Erythroblast (primary cell): Measurements from ENCODE around the gene WHRN.

ENCODE experiments used
- DNase-seq, 2 experiments: peaks; one replicate each; lab custom pipeline; 2025; lab: John Stamatoyannopoulos, UW
- GATA1 ChIP-seq: IDR thresholded peaks from 2 replicates; pipeline ENCODE4 v1.6.1; 2011; ENCODE audit warnings: low read depth, mild to moderate bottlenecking, control low read depth, low read length, moderate library complexity
- POLR2A ChIP-seq: IDR thresholded peaks from 2 replicates; pipeline ENCODE4 v1.6.1; 2011; ENCODE audit warnings: mild to moderate bottlenecking, low read length

Gene WHRN

DNA sequence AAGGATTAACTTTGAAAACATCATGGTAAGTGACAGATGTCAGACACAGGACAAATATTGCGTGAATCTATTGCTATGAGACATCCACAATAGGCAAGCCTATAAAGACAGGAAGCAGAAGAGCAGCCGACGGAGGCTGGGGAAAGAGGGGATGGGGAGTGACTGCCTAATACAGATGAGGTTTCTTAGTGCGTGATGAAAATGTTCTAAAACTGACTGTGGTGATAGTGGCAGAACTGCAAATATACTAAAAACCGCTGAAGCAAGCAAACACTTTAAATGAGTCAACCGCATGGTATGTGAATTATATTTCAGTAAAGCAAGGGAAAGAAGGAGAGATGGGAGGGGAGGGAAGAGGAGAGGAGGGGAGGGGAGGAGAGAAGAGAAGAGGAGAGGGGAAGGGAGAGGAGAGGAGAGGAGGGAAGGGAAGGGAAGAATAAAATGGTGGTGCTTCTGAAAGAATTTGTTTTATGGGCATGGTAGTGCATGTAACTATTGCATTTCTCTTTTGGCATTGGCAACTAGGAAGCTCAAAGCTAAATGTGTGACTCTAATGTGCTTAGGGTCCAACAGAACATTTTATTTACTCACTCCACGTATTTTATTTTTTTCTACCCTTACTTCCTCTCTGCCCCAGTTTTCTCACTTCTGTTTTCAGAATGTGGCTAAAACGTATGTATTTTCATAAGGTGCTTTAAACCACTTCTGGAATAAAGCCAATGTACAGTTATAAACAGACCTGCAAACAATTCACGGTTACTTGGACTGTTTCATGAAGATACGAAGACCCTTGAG lies 138.7 kb downstream of the WHRN start:
- TF ChIP-seq GATA1 (no peak), POLR2A (no peak)
- no peak for DNase-seq

DNA sequence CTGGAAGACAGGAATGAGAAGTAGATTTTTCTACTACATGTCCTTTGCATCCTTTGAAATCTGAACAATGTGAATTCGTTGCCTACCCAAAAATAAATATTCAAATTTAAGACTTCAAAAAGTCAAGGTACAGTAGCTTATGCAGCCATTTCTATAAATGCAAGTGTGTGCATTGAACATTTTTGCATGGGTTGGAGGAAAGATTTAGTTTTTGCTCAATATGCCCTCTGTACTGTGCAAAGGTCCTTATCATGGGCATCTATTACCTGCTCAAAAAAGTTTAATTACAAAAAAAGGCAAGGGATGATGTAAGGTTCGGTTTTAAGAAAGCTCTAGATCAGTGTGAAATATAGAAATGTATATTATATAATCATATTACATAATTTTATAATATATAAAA lies 140.1 kb downstream of the WHRN start:
- TF ChIP-seq GATA1 (no peak), POLR2A (no peak)
- no peak for DNase-seq

DNA sequence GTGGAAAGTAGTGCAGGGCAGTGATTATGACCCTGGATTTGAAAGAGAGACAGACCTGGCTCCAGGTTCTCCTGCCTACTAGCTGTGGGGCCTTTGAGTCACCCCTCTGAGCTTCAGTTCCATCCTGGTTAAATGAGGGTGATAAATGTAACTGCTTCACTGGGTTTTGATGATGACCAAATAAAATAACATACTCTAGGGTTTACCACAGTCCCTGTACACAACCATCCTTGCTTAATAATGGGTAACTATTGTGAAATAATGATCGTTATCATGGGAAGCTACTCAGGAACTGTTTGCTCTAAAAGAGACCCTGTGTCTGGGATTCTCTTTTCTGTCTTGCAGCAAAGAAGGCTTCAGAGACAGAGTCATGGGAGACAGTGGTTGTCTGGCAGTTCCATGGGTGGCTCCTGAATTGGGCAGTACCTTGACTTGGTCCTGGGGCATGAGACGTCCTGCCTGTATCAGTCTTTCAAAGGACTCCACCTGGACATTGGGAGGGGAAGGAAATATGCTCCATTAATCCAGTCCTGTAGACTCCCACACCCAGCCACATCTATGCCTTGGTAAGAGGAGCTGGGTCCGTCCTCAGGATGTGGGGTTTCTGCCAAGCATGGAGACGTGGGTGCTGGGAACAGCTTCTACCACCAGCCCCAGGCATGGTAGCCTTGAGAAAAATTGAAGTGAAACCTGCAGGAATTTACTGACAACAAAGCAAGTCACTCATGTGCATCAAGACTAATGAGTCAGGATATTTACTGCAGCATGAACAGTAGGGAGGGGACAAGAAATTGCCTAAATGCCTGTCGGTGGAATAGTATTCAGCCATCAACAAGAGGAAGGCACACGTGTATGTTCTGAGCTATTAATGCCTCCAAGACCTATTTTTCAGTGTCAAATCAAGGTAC lies 140.9 kb downstream of the WHRN start:
- TF ChIP-seq GATA1 (no peak), POLR2A (no peak)
- peak in 1 of 2 experiments; percentile 3 for DNase-seq

DNA sequence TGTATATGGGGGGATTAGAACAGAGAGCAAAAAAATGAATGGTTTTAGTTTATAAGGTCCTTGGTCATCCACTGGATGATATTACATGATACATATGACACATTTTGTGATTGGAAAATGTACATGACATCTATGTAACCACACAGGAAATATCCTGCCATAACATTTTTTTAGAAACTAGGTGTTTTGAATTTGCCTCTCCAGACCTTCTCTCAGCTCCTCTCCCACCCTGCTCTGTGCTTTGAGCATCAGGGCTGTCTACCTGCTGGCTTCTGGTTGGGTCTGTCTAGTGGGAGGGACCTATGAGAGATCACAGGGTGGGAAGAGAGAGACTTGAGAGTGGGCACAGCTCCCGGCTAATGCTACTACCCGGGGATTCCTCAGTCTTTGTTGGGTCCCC lies 141.8 kb downstream of the WHRN start:
- no peak for DNase-seq
- TF ChIP-seq GATA1 (no peak), POLR2A (no peak)

DNA sequence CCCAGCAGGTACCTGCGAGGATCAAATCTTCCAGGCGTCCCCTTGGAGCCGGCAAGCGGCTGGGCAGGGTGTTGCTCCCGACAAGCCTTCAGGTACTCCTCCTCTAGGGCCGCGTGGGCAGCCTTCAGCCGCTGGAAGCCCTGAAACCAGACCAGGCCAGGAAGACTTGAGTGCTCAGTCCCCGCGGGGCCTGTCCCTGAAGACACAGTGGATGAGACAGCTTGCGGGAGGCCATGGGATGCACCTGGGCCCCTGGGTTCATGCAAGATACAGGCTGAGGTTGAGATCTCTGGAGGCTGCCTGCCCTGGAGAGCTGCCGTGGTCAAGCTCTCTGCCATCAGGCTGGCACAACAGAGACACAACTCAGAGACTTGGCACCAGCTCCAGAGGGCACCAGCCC lies 142.9 kb downstream of the WHRN start:
- DNase-seq = no peak
- TF ChIP-seq GATA1 = no peak
- no peak for TF ChIP-seq POLR2A

DNA sequence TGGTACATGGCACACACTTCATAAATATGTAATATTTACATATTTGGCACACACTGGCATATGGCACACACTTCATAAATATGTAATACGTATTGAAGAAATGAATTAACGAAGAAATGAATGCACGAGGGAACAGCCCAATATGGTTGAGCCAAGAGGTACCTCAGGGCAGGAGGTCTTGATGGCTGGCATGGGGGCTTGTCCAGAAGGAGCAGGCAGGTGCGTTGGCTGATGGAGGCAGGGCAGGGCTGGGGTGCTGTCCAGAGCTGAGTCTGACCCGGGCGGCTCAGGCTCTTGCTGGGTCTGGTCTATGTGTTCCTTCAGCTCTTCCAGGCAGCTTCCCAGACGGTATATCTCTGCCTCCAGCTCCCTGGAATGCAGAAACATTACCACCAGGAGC lies 143.7 kb downstream of the WHRN start:
- TF ChIP-seq POLR2A (no peak), GATA1 (no peak)
- no peak for DNase-seq

DNA sequence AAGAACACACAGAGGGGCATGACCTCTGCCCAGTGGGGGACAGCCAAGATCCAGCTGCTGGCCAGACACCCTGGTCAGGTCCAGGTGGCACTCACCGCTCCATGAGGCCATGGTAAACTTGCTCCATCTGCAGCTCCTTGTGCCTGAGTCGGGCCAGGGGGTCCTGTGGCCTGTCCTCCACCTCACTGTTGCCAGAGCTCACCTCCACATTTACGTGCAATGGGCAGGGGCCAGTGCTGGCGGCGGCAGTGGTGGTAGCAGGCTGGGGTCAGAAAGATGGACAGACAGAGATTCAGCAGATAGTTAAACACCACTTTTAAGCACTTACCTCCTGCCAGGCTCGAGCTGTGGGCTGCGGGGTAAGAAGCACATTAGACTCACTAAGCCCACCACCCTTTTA lies 145.5 kb downstream of the WHRN start:
- no peak for DNase-seq
- no peak for TF ChIP-seq POLR2A
- TF ChIP-seq GATA1 = no peak

DNA sequence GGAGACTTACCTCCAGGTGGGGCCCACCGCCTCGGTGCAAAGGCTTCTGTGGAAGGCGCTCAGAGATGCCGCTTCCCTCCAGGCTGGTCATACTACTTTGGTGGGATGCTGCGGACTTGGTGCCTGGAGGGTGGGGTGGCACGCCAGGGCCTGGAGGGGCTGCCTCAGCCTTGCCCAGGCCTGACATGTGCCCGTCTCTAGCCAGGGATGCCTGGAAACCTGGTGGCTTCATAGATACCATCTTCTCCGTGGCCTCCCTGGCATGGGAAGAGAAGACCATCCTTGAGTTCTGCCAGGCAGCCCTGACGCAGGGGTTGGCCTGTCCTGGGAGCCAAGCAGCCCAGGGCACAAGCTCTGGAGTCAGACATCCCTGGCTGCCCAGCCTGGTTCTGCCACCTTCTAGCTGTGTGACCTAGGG lies 147.4 kb downstream of the WHRN start:
- TF ChIP-seq GATA1 = no peak
- DNase-seq = no peak

DNA sequence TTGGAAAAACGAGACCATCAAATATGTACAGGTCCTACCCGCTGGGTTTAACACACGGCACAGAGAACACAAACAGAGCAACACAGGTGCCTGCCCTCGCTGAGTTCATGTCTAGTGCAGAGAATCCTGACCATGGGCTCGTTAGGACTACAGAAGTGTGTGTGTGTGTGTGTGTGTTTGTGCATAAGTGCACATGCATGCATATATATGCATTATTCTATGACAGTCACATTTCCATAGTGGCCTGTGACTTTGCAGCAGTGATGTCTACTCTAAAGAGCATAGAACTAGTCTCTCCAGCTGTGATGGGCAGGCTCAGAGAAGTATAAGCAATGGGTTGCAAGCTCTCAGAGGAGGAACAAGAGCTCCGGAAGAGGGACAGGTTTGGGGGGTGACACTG lies 147.9 kb downstream of the WHRN start:
- no peak for DNase-seq
- no peak for TF ChIP-seq POLR2A
- TF ChIP-seq GATA1 = no peak

DNA sequence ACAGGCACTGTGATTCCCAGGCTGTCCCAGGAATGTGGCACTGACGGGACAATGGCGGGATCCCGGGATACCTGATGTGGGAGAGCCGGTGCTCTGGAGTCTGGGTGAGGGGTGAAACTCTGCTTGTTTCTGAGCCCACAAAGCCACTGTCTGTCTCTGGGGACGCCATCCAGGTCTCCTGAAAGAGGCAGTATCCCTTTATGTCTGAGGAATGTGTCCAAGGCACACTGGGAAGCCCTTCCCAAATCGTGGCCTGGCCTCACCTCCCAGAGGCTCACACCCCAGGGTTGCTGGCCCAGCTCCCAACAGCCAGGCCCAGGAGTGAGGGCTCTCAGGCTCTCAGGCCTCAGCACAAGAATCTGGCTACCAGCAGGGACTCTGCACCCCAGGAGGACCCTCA lies 148.5 kb downstream of the WHRN start:
- DNase-seq = no peak
- TF ChIP-seq GATA1 = no peak
- no peak for TF ChIP-seq POLR2A

DNA sequence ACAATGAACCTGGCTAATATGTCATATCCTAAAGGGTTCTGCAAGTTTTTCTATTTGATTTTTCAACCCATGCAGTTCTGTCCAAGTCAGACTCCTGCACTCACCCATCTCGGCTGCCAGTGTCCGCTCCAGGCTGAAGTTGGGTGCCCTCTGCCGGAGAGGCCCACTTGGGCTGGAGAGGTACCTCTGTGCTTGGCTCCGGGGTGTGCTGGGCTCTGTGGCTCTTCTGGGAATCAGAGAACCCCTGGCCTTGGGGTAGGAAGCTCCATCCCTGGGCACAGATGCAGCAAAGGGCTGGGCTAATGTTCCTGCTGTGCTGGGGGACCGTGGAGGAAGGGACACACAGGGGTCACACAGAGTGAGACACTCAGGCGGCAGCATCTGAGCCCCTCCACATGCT lies 149.5 kb downstream of the WHRN start:
- no peak for DNase-seq
- TF ChIP-seq GATA1 = no peak
- TF ChIP-seq POLR2A = no peak
